ENCODE measurements around the gene TAAR2.

GRCh38 chr6:132611616-132612015, 12.5 kb downstream of the TAAR2 start:
- TF ChIP-seq CTCF (IDR thresholded peaks at IDR 0.05; ENCODE audit: borderline replicate concordance, extremely low read depth, low read length, poor library complexity, severe bottlenecking) (no peak), EZH2 (IDR thresholded peaks at IDR 0.05; ENCODE audit: borderline replicate concordance, low read depth, low read length, severe bottlenecking) (no peak)
